Gastrocnemius medialis (tissue), 4 donors: ENCODE measurements around the gene KANSL1.

ENCODE experiments used
- POLR2A ChIP-seq, 2 donors: fragments of 450-650 bp; IDR thresholded peaks; one replicate each; pipeline ENCODE4 v1.6.1; 2017; ENCODE audit warnings: antibody characterized with exemption in 2 of 2, mild to moderate bottlenecking in 2 of 2, moderate library complexity in 2 of 2
- TF ChIP-seq, protein P1 (sequence below), 5 experiments: fragments of 450-650 bp in 3 of 5; fragments of 200-600 bp in 2 of 5; sonication (generic) in 2 of 5; IDR thresholded peaks in 4 of 5; conservative IDR thresholded peaks in 1 of 5; 1 replicate in 4 of 5; 2 replicates in 1 of 5; pipeline ENCODE4 v1.5.1; 2016 to 2019; ENCODE audit warnings: antibody characterized with exemption in 5 of 5, mild to moderate bottlenecking in 3 of 5, moderate library complexity in 3 of 5

DNA sequence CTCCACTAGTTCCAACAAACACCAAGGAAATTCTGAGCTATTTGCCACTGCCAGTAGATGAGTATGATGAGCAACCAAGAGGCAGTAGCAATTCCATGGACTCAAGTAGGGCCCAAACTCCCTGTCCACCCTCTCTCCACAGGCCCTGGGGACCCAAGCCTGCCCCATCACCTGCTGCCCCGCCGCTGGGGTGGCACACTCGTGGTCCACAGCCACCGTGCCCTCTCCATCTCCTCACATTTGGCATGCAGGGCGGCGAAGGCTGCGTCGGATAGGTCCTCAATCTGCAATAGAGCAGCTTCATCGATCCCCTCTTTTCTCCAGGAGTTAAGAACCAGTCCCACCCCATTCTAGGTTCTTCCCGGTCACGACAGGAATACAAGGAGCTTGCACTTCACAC is 160.3 kb downstream of the KANSL1 start:
- TF ChIP-seq, protein P1, sequence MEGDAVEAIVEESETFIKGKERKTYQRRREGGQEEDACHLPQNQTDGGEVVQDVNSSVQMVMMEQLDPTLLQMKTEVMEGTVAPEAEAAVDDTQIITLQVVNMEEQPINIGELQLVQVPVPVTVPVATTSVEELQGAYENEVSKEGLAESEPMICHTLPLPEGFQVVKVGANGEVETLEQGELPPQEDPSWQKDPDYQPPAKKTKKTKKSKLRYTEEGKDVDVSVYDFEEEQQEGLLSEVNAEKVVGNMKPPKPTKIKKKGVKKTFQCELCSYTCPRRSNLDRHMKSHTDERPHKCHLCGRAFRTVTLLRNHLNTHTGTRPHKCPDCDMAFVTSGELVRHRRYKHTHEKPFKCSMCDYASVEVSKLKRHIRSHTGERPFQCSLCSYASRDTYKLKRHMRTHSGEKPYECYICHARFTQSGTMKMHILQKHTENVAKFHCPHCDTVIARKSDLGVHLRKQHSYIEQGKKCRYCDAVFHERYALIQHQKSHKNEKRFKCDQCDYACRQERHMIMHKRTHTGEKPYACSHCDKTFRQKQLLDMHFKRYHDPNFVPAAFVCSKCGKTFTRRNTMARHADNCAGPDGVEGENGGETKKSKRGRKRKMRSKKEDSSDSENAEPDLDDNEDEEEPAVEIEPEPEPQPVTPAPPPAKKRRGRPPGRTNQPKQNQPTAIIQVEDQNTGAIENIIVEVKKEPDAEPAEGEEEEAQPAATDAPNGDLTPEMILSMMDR (IDR thresholded peaks at IDR 0.05 in 4 of 5, conservative IDR thresholded peaks at IDR 0.05 in 1 of 5) = no peak
- TF ChIP-seq POLR2A (IDR thresholded peaks at IDR 0.05) = no peak
